Fibroblast of mammary gland (primary cell): ENCODE data around the gene TBC1D24.
"Not testable (repeated sequence)": the region's sequence is repeated elsewhere in the genome, so short reads cannot be mapped to it uniquely, and the experiment has no call there.

Experiments
- DNase-seq: peaks from one replicate; pipeline ENCODE4 v3.0.0-alpha.2; 2010; ENCODE audit warnings: low read depth
- H3K4me3 ChIP-seq: 2 replicates; pipeline ENCODE4 v1.5.1; 2011; ENCODE audit warnings: low read depth, mild to moderate bottlenecking, low read length, moderate library complexity; ENCODE audit not compliant: control insufficient read depth
- TF ChIP-seq, protein P1 (sequence below): conservative IDR thresholded peaks from 2 replicates; pipeline ENCODE4 v1.5.1; 2011; ENCODE audit warnings: low read depth, low read length, inconsistent platforms; ENCODE audit not compliant: control insufficient read depth, insufficient read depth

TBC1D24 gene

DNA sequence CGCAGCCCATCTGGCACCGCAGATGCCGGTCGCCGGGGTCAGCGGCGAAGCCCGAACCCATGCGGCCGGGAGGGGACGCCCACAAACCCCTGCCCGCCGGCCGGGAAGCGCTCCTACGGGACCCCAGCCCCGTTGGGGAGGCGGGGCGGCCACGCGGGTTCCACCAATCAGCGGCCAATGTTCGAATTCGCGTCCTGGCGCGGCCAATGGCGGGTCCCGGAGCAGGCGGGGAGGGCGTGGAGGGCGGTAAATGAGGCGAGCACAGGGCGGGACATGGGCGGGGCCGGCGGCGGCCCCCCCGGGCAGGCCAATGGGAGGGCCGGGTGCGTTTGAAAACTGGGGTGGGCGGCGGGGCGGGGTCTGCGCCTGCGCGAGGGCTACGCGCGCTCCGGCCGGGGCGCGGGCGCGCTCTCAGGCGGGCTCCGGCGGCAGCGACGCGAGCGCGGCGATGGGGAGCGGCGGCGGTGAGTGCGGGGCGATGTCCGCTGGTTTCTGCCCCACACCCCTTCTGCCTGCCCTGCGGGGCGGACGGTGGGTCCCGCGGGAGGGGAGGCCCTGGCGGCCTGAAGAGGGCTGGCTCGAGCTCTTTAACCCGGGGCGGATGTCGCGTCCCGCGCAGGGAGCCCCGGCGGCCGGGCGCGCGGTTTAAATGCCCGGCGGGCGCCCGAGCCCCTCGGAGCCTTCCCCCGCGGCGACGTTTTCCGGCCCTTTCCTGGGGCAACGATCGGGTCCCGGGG, 45.7 kb upstream of the TBC1D24 start, which contains the start of gene CCNF:
Gene CCNF, plus strand, starts transcription at position 414 of the 737 bp plus-strand sequence. Its CDS starts 35 bp downstream, at position 449.
- DNase-seq: peak; percentile 89
- H3K4me3 ChIP-seq: peak within 1 kb of the TSS; percentile 68
- TF ChIP-seq, protein P1, sequence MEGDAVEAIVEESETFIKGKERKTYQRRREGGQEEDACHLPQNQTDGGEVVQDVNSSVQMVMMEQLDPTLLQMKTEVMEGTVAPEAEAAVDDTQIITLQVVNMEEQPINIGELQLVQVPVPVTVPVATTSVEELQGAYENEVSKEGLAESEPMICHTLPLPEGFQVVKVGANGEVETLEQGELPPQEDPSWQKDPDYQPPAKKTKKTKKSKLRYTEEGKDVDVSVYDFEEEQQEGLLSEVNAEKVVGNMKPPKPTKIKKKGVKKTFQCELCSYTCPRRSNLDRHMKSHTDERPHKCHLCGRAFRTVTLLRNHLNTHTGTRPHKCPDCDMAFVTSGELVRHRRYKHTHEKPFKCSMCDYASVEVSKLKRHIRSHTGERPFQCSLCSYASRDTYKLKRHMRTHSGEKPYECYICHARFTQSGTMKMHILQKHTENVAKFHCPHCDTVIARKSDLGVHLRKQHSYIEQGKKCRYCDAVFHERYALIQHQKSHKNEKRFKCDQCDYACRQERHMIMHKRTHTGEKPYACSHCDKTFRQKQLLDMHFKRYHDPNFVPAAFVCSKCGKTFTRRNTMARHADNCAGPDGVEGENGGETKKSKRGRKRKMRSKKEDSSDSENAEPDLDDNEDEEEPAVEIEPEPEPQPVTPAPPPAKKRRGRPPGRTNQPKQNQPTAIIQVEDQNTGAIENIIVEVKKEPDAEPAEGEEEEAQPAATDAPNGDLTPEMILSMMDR: no peak

- no peak for DNase-seq
- TF ChIP-seq, protein P1: peak; percentile 8
- H3K4me3 ChIP-seq: peak overlapping the region; percentile 68
These were observed 44.9 kb upstream of the TBC1D24 start for GRCh38 chr16:2429771-2430663.

DNA sequence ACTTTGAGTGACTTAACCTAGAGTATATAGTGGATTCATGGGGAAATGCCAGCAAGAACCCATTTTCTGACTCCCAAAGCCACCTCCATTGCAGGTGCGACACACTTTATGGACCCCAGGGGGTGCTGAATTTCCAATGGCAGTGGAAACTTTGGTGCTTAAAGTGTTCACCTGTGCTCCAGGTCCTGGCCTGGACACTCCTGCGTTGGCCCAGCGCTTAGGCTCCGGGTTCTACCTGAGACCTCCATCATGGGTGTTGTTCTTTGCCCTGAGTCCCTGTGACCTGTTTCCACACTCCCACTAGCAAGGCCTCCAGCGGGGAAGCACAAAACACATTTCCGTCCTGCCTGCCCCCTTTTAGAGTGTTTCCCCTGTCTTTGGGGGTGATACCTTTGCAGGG, 42.6 kb upstream of the TBC1D24 start:
- H3K4me3 ChIP-seq: no peak overlapping the region
- no peak for DNase-seq
- TF ChIP-seq, protein P1: no peak

- DNase-seq: no peak
- no peak overlapping the region for H3K4me3 ChIP-seq
- TF ChIP-seq, protein P1: no peak
These were observed 42.0 kb upstream of the TBC1D24 start for GRCh38 chr16:2432801-2433505.

- H3K4me3 ChIP-seq, DNase-seq: not testable (repeated sequence)
These were observed 39.7 kb upstream of the TBC1D24 start for GRCh38 chr16:2435236-2435635.

- no peak for DNase-seq
- no peak overlapping the region for H3K4me3 ChIP-seq
- TF ChIP-seq, protein P1: no peak
These were observed 38.8 kb upstream of the TBC1D24 start for GRCh38 chr16:2436110-2436509.
